ENCODE measurements around the gene APOC1. TPM values are rescaled to one million over a fixed set of nuclear protein-coding genes. Genes with fewer than 3 reads are reported as not detected.

The APOC1 gene
- total RNA-seq, result 0.57 and 4.4 TPM in 2 replicates

DNA sequence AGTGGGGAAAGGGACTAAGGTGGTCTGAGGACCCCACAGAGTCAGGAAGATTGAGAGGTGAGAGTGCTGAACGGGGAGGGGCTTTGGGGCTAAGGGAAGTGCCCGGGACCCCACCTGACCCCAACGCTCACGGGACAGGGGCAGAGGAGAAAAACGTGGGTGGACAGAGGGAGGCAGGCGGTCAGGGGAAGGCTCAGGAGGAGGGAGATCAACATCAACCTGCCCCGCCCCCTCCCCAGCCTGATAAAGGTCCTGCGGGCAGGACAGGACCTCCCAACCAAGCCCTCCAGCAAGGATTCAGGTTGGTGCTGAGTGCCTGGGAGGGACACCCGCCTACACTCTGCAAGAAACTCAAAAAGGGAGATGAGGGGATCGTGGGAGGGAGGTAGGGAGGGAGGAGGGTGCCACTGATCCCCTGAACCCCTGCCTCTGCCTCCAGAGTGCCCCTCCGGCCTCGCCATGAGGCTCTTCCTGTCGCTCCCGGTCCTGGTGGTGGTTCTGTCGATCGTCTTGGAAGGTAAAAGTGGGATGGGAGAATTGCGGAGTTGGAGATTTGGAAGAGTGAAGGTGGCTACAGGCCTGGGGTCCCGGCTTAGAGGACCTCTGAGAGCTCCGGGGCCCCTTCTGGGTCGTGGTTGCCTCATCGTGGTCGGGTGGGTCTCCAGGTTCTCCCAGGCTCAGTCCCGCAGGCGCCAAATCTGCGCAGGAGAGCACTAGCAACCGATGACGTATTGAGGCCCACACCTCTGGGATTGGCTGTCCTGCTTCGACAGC is at the start of gene APOC1:
TSS of gene APOC1 (plus strand) at position 176 of the 774 bp plus-strand sequence. CDS start at position 460, 284 bp downstream.

DNA sequence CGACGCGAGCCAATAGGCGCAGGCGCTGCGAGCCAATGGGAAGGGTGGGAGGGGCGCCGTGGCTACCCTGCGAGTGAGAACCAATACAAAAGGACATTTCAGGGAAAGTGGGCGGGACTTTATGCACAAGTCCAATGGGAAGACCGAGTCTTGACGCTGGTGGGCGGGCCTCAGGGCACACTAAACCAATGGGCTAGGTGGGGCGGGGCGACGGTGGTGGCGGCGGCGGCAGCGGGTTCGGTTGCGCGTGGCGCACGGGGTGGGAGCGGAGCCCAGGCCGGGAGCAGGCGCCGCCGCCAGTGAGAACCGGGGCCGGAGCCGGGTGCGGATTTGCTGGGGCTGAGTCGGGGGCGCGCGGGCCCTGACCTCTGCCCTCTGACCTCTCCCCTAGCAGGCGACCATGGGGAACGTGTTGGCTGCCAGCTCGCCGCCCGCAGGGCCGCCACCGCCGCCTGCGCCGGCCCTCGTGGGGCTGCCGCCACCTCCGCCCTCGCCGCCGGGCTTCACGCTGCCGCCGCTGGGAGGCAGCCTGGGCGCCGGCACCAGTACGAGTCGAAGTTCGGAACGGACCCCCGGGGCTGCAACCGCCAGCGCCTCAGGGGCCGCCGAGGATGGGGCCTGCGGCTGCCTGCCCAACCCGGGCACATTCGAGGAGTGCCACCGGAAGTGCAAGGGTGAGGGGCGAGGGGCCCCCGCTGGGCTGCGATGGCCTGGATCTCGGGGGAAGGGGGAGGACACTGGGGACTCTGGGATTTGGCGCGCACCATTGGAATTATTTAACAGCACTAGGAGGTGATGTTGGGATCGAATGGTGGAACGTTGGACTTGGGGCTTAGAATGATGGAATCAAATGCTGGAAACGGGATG is 23.2 kb upstream of the APOC1 start, which contains the start of gene TOMM40:
TSS of gene TOMM40 (plus strand) at position 239 of the 867 bp plus-strand sequence. CDS start at position 401, 162 bp downstream.

GRCh38 chr19:44905437-44906160 is 8.8 kb upstream of the APOC1 start, which contains the start of gene APOE:
TSS of gene APOE (plus strand) at chr19:44905796. CDS start at chr19:44906625, 829 bp downstream.

GRCh38 chr19:44942067-44942571 is 27.7 kb downstream of the APOC1 start, which contains the start of gene APOC4:
TSS of gene APOC4 (plus strand) at chr19:44942237. CDS start at chr19:44942278, 41 bp downstream.

GRCh38 chr19:44954649-44955504 is 40.5 kb downstream of the APOC1 start, which contains the start of gene CLPTM1:
TSS of gene CLPTM1 (plus strand) at chr19:44955380. CDS start at chr19:44955396, 16 bp downstream.

Other genes starting within 250 kb of the APOC1 start
- gene CEACAM19, start 243.1 kb upstream of the APOC1 start, total RNA-seq, result 1.3 and 2.6 TPM in 2 replicates
- gene CEACAM16, start 215.5 kb upstream of the APOC1 start, total RNA-seq, result under 0.01 TPM in 1 of 2 replicates, not detected in the other
- 15.3 TPM in 2 replicates for gene BCL3, start 165.9 kb upstream of the APOC1 start, total RNA-seq
- gene CBLC, start 136.7 kb upstream of the APOC1 start, total RNA-seq, result 0.57 TPM in 1 of 2 replicates, not detected in the other
- gene BCAM, start 105.5 kb upstream of the APOC1 start, total RNA-seq, result 6.1 and 7.4 TPM in 2 replicates
- gene NECTIN2, start 68.3 kb upstream of the APOC1 start, total RNA-seq, result 127 and 152 TPM in 2 replicates
- gene TOMM40, start 23.4 kb upstream of the APOC1 start, total RNA-seq, result 65.9 and 144 TPM in 2 replicates
- gene APOE, start 8.8 kb upstream of the APOC1 start, total RNA-seq, result 5.9 and 18.4 TPM in 2 replicates
- not detected in 2 replicates for gene APOC4, start 27.6 kb downstream of the APOC1 start, total RNA-seq
- gene APOC2, start 31.4 kb downstream of the APOC1 start, total RNA-seq, result not detected in 2 replicates
- gene CLPTM1, start 40.8 kb downstream of the APOC1 start, total RNA-seq, result 56.9 and 71.7 TPM in 2 replicates
- gene RELB, start 86.9 kb downstream of the APOC1 start, total RNA-seq, result 18.9 and 27.4 TPM in 2 replicates
- gene CLASRP, start 124.4 kb downstream of the APOC1 start, total RNA-seq, result 27.1 and 30.1 TPM in 2 replicates
- 0.57 TPM in 1 of 2 replicates, not detected in the other for gene ZNF296, start 161.9 kb downstream of the APOC1 start, total RNA-seq
- gene GEMIN7, start 164.7 kb downstream of the APOC1 start, total RNA-seq, result 15.1 and 34.5 TPM in 2 replicates
- gene PPP1R37, start 178.6 kb downstream of the APOC1 start, total RNA-seq, result 40.3 and 47.5 TPM in 2 replicates
- under 0.01 and 0.29 TPM in 2 replicates for gene NKPD1, start 246.4 kb downstream of the APOC1 start, total RNA-seq